Activated CD4-positive, alpha-beta T cell treated with anti-CD3 and anti-CD28 coated beads, Interleukin-2, amount 50 U/mL, for 4 hours (primary cell): Measurements from ENCODE around the gene DCAF7.

Experiments
- DNase-seq, 2 experiments: peaks; one replicate each; pipeline ENCODE4 v3.0.0-alpha.2; 2020

The DCAF7 gene

GRCh38 chr17:63546308-63547082 is 3.8 kb upstream of the DCAF7 start:
- no peak for DNase-seq

- no peak for DNase-seq
Observed at GRCh38 chr17:63547083-63547523, 3.2 kb upstream of the DCAF7 start.

GRCh38 chr17:63549289-63549945 is 860 bp upstream of the DCAF7 start:
- no peak for DNase-seq

- no peak for DNase-seq
Observed at GRCh38 chr17:63550817-63551639, 751 bp downstream of the DCAF7 start.

- DNase-seq: no peak
Observed at GRCh38 chr17:63552211-63552610, 1.9 kb downstream of the DCAF7 start.

GRCh38 chr17:63555500-63556156 is 5.4 kb downstream of the DCAF7 start:
- DNase-seq: no peak

- no peak for DNase-seq
Observed at GRCh38 chr17:63557416-63557815, 7.1 kb downstream of the DCAF7 start.

- no peak for DNase-seq
Observed at GRCh38 chr17:63558441-63558840, 8.2 kb downstream of the DCAF7 start.

- DNase-seq: no peak
Observed at GRCh38 chr17:63561819-63562218, 11.5 kb downstream of the DCAF7 start.

GRCh38 chr17:63563339-63563738 is 13.1 kb downstream of the DCAF7 start:
- no peak for DNase-seq

GRCh38 chr17:63564562-63564961 is 14.3 kb downstream of the DCAF7 start:
- no peak for DNase-seq

GRCh38 chr17:63567229-63567628 is 17.0 kb downstream of the DCAF7 start:
- DNase-seq: no peak

GRCh38 chr17:63568563-63568962 is 18.3 kb downstream of the DCAF7 start:
- DNase-seq: no peak

- DNase-seq: no peak
Observed at GRCh38 chr17:63571632-63572310, 21.5 kb downstream of the DCAF7 start.

GRCh38 chr17:63573634-63574033 is 23.4 kb downstream of the DCAF7 start:
- DNase-seq: no peak

- no peak for DNase-seq
Observed at GRCh38 chr17:63578027-63578768, 27.9 kb downstream of the DCAF7 start.

GRCh38 chr17:63578769-63579111 is 28.5 kb downstream of the DCAF7 start:
- no peak for DNase-seq

- no peak for DNase-seq
Observed at GRCh38 chr17:63579633-63580032, 29.4 kb downstream of the DCAF7 start.

- no peak for DNase-seq
Observed at GRCh38 chr17:63587770-63588169, 37.5 kb downstream of the DCAF7 start.

GRCh38 chr17:63588797-63589196 is 38.5 kb downstream of the DCAF7 start:
- no peak for DNase-seq

- no peak for DNase-seq
Observed at GRCh38 chr17:63589646-63590045, 39.4 kb downstream of the DCAF7 start.

GRCh38 chr17:63592797-63593196 is 42.5 kb downstream of the DCAF7 start:
- DNase-seq: no peak
